K562 (cell line): ENCODE data around the gene ADAMTS2. TPM values are rescaled to one million over a fixed set of nuclear protein-coding genes. Genes with fewer than 3 reads are reported as not detected.

Experiments used
- ATAC-seq: fragments of 200-7000 bp; cut with Tn5 transposase; 3 replicates; pipeline ENCODE4 v1.9.1; 2020; ENCODE audit warnings: moderate library complexity
- BruUV-seq: library from RNA; stranded (reverse); fragments of 400-500 nt; replicated peaks from 2 replicates; lab custom pipeline; 2021; lab: Mats Ljungman, UMichigan
- CTCF ChIA-PET: fragments of 300-600 bp; formaldehyde crosslinking; extraction: SDS; loops from one replicate; lab custom pipeline; 2021; ENCODE audit warnings: low intra/inter-chr PET ratio; lab: Yijun Ruan, JAX
- POLR2A ChIA-PET: fragments of 300-600, 350-650 bp; sonication (Branson Sonifier 250); formaldehyde crosslinking; extraction: SDS; loops from one replicate; lab custom pipeline; 2021; ENCODE audit warnings: antibody characterized with exemption, inconsistent platforms; lab: Yijun Ruan, JAX
- DNase-seq, 4 experiments: peaks; one replicate each; pipeline versions ENCODE4 v3.0.0 to v3.0.0-alpha.2; 2011 to 2018; ENCODE audit warnings: low spot score in 3 of 4, mixed read lengths in 3 of 4; ENCODE audit errors: extremely low read depth in 1 of 4
- FAIRE-seq: peaks from 2 replicates; lab custom pipeline; 2011; peaks lifted over from hg19 to GRCh38; lab: Jason Lieb, UNC
- H2AFZ ChIP-seq: 2 replicates; pipeline ENCODE4 v1.6.0; 2011; ENCODE audit warnings: low read depth, low read length, control low read depth, inconsistent platforms
- H3K27ac ChIP-seq: fragments of 200-600 bp; 3 replicates; pipeline ENCODE4 v1.8.0; 2011; ENCODE audit warnings: low read depth, mild to moderate bottlenecking, control low read depth, inconsistent platforms, low read length, moderate library complexity, mixed read lengths; ENCODE audit errors: extremely low read depth
- H3K27me3 ChIP-seq, 2 experiments: fragments of 300-600 bp in 1 of 2; 2 replicates in 1 of 2; 3 replicates in 1 of 2; pipeline versions ENCODE4 v1.6.0 to v1.8.0; 2011; ENCODE audit warnings: inconsistent platforms in 2 of 2, low read length in 2 of 2, mild to moderate bottlenecking in 1 of 2, mixed read lengths in 1 of 2, moderate library complexity in 1 of 2; ENCODE audit not compliant: control insufficient read depth in 2 of 2, insufficient read depth in 2 of 2
- H3K36me3 ChIP-seq: fragments of 300-600 bp; 3 replicates; pipeline ENCODE4 v1.8.0; 2011; ENCODE audit warnings: mild to moderate bottlenecking, low read length, inconsistent platforms; ENCODE audit not compliant: control insufficient read depth, insufficient read depth
- H3K4me1 ChIP-seq, 2 experiments: fragments of 200-600 bp in 1 of 2; replicated peaks in 1 of 2; 2 replicates in 1 of 2; 3 replicates in 1 of 2; pipeline versions ENCODE4 v1.5.1 to v1.8.0; 2011; ENCODE audit warnings: inconsistent platforms in 2 of 2, low read length in 2 of 2, mild to moderate bottlenecking in 1 of 2, mixed read lengths in 1 of 2, moderate library complexity in 1 of 2; ENCODE audit not compliant: control insufficient read depth in 2 of 2, insufficient read depth in 2 of 2
- H3K4me2 ChIP-seq: 2 replicates; pipeline ENCODE4 v1.6.1; 2011; ENCODE audit warnings: low read length, control low read depth, inconsistent platforms, mixed read lengths; ENCODE audit not compliant: insufficient read depth
- H3K4me3 ChIP-seq: fragments of 200-600 bp; sonication (generic), shearing (Covaris generic); 2 replicates; pipeline ENCODE4 v1.5.1; 2016; ENCODE audit warnings: control low read depth, inconsistent platforms
- H3K79me2 ChIP-seq: fragments of 200-600 bp; 3 replicates; pipeline ENCODE4 v1.8.0; 2011; ENCODE audit warnings: low read length, inconsistent platforms; ENCODE audit not compliant: control insufficient read depth, insufficient read depth
- H3K9ac ChIP-seq, 2 experiments: 2 replicates each; pipeline versions ENCODE4 v1.6.0 to v1.6.1; 2011; ENCODE audit warnings: low read depth in 2 of 2, low read length in 2 of 2, control low read depth in 1 of 2, inconsistent platforms in 1 of 2, mild to moderate bottlenecking in 1 of 2, mixed read lengths in 1 of 2; ENCODE audit not compliant: insufficient read depth in 1 of 2
- H3K9me1 ChIP-seq: one replicate; pipeline ENCODE4 v1.6.0; 2011; ENCODE audit warnings: inconsistent platforms, mild to moderate bottlenecking, low read length, moderate library complexity; ENCODE audit not compliant: control insufficient read depth, insufficient read depth
- H3K9me3 ChIP-seq: replicated peaks from 2 replicates; pipeline ENCODE4 v1.5.1; 2011; ENCODE audit warnings: low read depth, low read length, inconsistent platforms; ENCODE audit not compliant: control insufficient read depth, insufficient read depth
- H4K20me1 ChIP-seq: replicated peaks from 2 replicates; pipeline ENCODE4 v1.6.1; 2011; ENCODE audit warnings: low read length, inconsistent platforms, mixed read lengths; ENCODE audit not compliant: control insufficient read depth, insufficient read depth
- CAMTA2 ChIP-seq: fragments of 250-450 bp; sonication (Bioruptor Pico); conservative IDR thresholded peaks from 2 replicates; pipeline ENCODE4 v1.5.1; 2022
- CBX8 ChIP-seq: fragments of 200-600 bp; sonication (generic); IDR thresholded peaks from 2 replicates; pipeline ENCODE4 v1.6.1; 2012; ENCODE audit warnings: borderline replicate concordance, mixed run types, low read depth, mild to moderate bottlenecking, moderate library complexity, mixed read lengths, low read length, control low read depth, inconsistent platforms; ENCODE audit not compliant: poor library complexity, severe bottlenecking; ENCODE audit errors: extremely low read depth
- COPS2 ChIP-seq: fragments of 450-650 bp; conservative IDR thresholded peaks from 2 replicates; pipeline ENCODE4 v1.6.1; 2016; ENCODE audit warnings: mild to moderate bottlenecking, moderate library complexity
- ETV6 ChIP-seq, 3 experiments: fragments of 150-350 bp in 1 of 3; sonication (generic) in 1 of 3; formaldehyde crosslinking in 1 of 3; IDR thresholded peaks; 2 replicates each; pipeline versions ENCODE4 v1.6.1 to v1.8.0; 2014 to 2022; ENCODE audit warnings: borderline replicate concordance in 2 of 3, low read depth in 2 of 3, antibody characterized with exemption in 1 of 3, low read length in 1 of 3, mild to moderate bottlenecking in 1 of 3, missing genetic modification reagents in 1 of 3
- FOS ChIP-seq: IDR thresholded peaks from 3 replicates; pipeline ENCODE4 v1.6.1; 2011; ENCODE audit not compliant: insufficient read length; ENCODE audit errors: extremely low read depth
- GATA2 ChIP-seq: sonication (generic); formaldehyde crosslinking; IDR thresholded peaks from 2 replicates; pipeline ENCODE4 v1.4.0; 2020; ENCODE audit warnings: mild to moderate bottlenecking, missing genetic modification reagents
- NFATC3 ChIP-seq: fragments of 450-650 bp; IDR thresholded peaks from 2 replicates; pipeline ENCODE4 v1.6.1; 2017; ENCODE audit warnings: mild to moderate bottlenecking
- POLR2AphosphoS2 ChIP-seq: IDR thresholded peaks from 2 replicates; pipeline ENCODE4 v1.6.1; 2012; ENCODE audit warnings: low read length, improper control_type of control experiment
- POLR2B ChIP-seq: fragments of 450-650 bp; IDR thresholded peaks from 2 replicates; pipeline ENCODE4 v1.6.1; 2018; ENCODE audit warnings: low read depth; ENCODE audit not compliant: partially characterized antibody
- SRSF7 ChIP-seq: fragments of 200-400 bp; formaldehyde crosslinking; optimal IDR thresholded peaks from 2 replicates; pipeline ENCODE3; 2017; ENCODE audit warnings: mild to moderate bottlenecking, low read depth, low read length
- TCFL5 ChIP-seq: fragments of 250-450 bp; sonication (Bioruptor Pico); conservative IDR thresholded peaks from 2 replicates; pipeline ENCODE4 v1.6.1; 2021; ENCODE audit warnings: mild to moderate bottlenecking, moderate library complexity, matching md5 sums
- XRCC4 ChIP-seq: IDR thresholded peaks from one replicate; pipeline ENCODE4 v1.6.1; 2011; ENCODE audit not compliant: insufficient read depth, insufficient read length; ENCODE audit errors: extremely low read depth
- ZBTB34 ChIP-seq: fragments of 250-450 bp; sonication (Bioruptor Pico); IDR thresholded peaks from 2 replicates; pipeline ENCODE4 v1.8.0; 2021; ENCODE audit warnings: mild to moderate bottlenecking, moderate library complexity
- ZNF696 ChIP-seq: fragments of 250-450 bp; sonication (Bioruptor Pico); conservative IDR thresholded peaks from 2 replicates; pipeline ENCODE4 v1.4.0; 2020; ENCODE audit warnings: mild to moderate bottlenecking, moderate library complexity
- WGBS: fragments of 100-300 bp; shearing (Covaris generic); methylation state at CpG from one replicate; pipeline ENCODE4 v1.1.6; 2016; ENCODE audit warnings: low coverage, mixed read lengths; ENCODE audit not compliant: insufficient coverage; ENCODE audit errors: missing lambda C conversion rate; 5-methylcytosine and 5-hydroxymethylcytosine counted together
- in situ Hi-C: fragments of 300-500 bp; cut with MboI; formaldehyde crosslinking; loops from 4 replicates; pipeline ENCODE4 v1.15.0; 2018; ENCODE audit warnings: inconsistent platforms, mixed read lengths
- intact Hi-C: fragments of 100-400 bp; cut with micrococcal nuclease; formaldehyde crosslinking; loops from 2 replicates; pipeline ENCODE4 v1.14.2; 2022
- polyA plus RNA-seq, 8 experiments: library from polyadenylated mRNA; depleted of rRNA in 4 of 8; stranded (reverse) in 5 of 8; unstranded in 3 of 8; fragments of >200 nt; fragmentation: Nextera tagmentation in 2 of 8; fragmentation: Illumina TruSeq in 1 of 8; extraction: Ambion mirVana in 2 of 8; extraction: Trizol in 1 of 8; gene quantifications; 2 replicates each; pipeline versions ENCODE4 v1.2.1 to v1.2.3, GENCODE V29; 2011 to 2014; ENCODE audit warnings: inconsistent platforms in 1 of 8, missing spikeins in 1 of 8
- total RNA-seq, 7 experiments: library from RNA; depleted of rRNA in 6 of 7; stranded (reverse); fragments of >200 nt in 6 of 7; fragmentation: Illumina TruSeq in 2 of 7; extraction: Trizol in 2 of 7; gene quantifications; 2 replicates each; pipeline versions ENCODE4 v1.2.1 to v1.2.3, GENCODE V29; 2011 to 2021; ENCODE audit warnings: low replicate concordance in 1 of 7
- TF ChIP-seq, protein P1 (sequence below), 2 experiments: fragments of 250-450 bp in 1 of 2; fragments of 450-650 bp in 1 of 2; sonication (Bioruptor Pico) in 1 of 2; IDR thresholded peaks; 2 replicates each; pipeline versions ENCODE4 v1.6.1 to v1.8.0; 2016 to 2021; ENCODE audit warnings: mild to moderate bottlenecking in 2 of 2, moderate library complexity in 2 of 2, missing compliant biosample characterization in 1 of 2, missing genetic modification characterization in 1 of 2

The ADAMTS2 gene
- total and polyA plus RNA-seq, 9 of the 15 experiments (the other 6 are each of a cell fraction or from before 2014, with no cell fraction given): not detected

GRCh38 chr5:179193746-179194145 is 151.5 kb downstream of the ADAMTS2 start:
- Histone ChIP-seq H3K9ac (no peak overlapping the region), H3K9me3 (no peaks in the 10 kb centered on the region), H3K4me1 (peaks cover 0 to 4% of the 10 kb centered on the region in 2 experiments; a peak in 1 of 5 replicates), H3K4me3 (no peak overlapping the region), H3K27me3 (peaks cover 2 to 71% of the 10 kb centered on the region in 2 experiments; a peak in 4 of 5 replicates), H3K27ac (no peak overlapping the region), H4K20me1 (no peaks in the 10 kb centered on the region), H2AFZ (no peak overlapping the region), H3K4me2 (no peak overlapping the region)
- ATAC-seq (no peak), FAIRE-seq (no peak), DNase-seq (no peak)
- no TSS peak for BruUV-seq
- intact Hi-C loops: no loop called here
- POLR2A ChIA-PET: interaction anchor here (0.7 kb wide), 1 partner anchor 69 kb away, joined by 3 read pairs; no protein-coding TSS in a partner anchor
- CTCF ChIA-PET: interaction anchor here (0.6 kb wide), 1 partner anchor 299 kb away, joined by 3 read pairs; no protein-coding TSS in a partner anchor
- WGBS: 1% methylated on average over 11 of the region's 11 CpGs
- TF ChIP-seq GATA2 (no peak), POLR2AphosphoS2 (no peak), SRSF7 (no peak), ZNF696 (CRISPR knock-in tag) (no peak), XRCC4 (no peak), NFATC3 (no peak), ZBTB34 (CRISPR knock-in tag) (no peak), COPS2 (no peak), TCFL5 (CRISPR knock-in tag) (no peak), ETV6 (IDR thresholded peaks at IDR 0.05; ENCODE audit: borderline replicate concordance in 1 of 2, low read depth in 2 of 2, low read length in 1 of 2) (no peak), ETV6 (CRISPR knock-in tag; IDR thresholded peaks at IDR 0.05; ENCODE audit: borderline replicate concordance) (no peak), FOS (no peak), CAMTA2 (CRISPR knock-in tag) (no peak), POLR2B (no peak), CBX8 (no peak)
- TF ChIP-seq, protein P1, sequence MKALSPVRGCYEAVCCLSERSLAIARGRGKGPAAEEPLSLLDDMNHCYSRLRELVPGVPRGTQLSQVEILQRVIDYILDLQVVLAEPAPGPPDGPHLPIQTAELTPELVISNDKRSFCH (CRISPR knock-in tag; IDR thresholded peaks at IDR 0.05): no peak
- TF ChIP-seq, protein P1 (tag; IDR thresholded peaks at IDR 0.05): no peak
- TF ChIP-seq, all 486 proteins: peak for 0
- Histone ChIP-seq H3K36me3 (no peaks in the 10 kb centered on the region), H3K79me2 (no peaks in the 10 kb centered on the region), H3K9me1 (no peaks in the 10 kb centered on the region)
- in situ Hi-C loops: no loop called here
